HEK293T (cell line): ENCODE data around the gene TMEM150B.

Experiments
- CTCF ChIA-PET: fragments of 350-600 bp; formaldehyde crosslinking; extraction: SDS; loops from one replicate; lab custom pipeline; 2021; ENCODE audit warnings: antibody characterized with exemption, inconsistent platforms; lab: Yijun Ruan, JAX
- POLR2A ChIA-PET: fragments of 350-600 bp; formaldehyde crosslinking; extraction: SDS; loops from one replicate; lab custom pipeline; 2020; ENCODE audit warnings: antibody characterized with exemption, inconsistent platforms; lab: Yijun Ruan, JAX
- DNase-seq: peaks from one replicate; pipeline ENCODE4 v3.0.0; 2012; ENCODE audit warnings: mixed read lengths; ENCODE audit errors: extremely low spot score
- ARNT ChIP-seq: fragments of 450-650 bp; IDR thresholded peaks from 2 replicates; pipeline ENCODE4 v1.6.1; 2017; ENCODE audit warnings: mild to moderate bottlenecking
- BHLHE40 ChIP-seq: fragments of 450-650 bp; IDR thresholded peaks from 2 replicates; pipeline ENCODE4 v1.6.1; 2016; ENCODE audit warnings: mild to moderate bottlenecking, moderate library complexity, borderline replicate concordance
- CTBP1 ChIP-seq: fragments of 450-650 bp; IDR thresholded peaks from 2 replicates; pipeline ENCODE4 v1.6.1; 2016; ENCODE audit warnings: borderline replicate concordance
- ELF4 ChIP-seq: fragments of 450-650 bp; IDR thresholded peaks from 2 replicates; pipeline ENCODE4 v1.6.1; 2017; ENCODE audit warnings: antibody characterized with exemption
- FOXA1 ChIP-seq: fragments of 450-650 bp; IDR thresholded peaks from 2 replicates; pipeline ENCODE4 v1.6.1; 2016; ENCODE audit warnings: mild to moderate bottlenecking
- FOXK2 ChIP-seq: fragments of 450-650 bp; IDR thresholded peaks from 2 replicates; pipeline ENCODE4 v1.6.1; 2016; ENCODE audit warnings: mild to moderate bottlenecking
- FOXM1 ChIP-seq: fragments of 450-650 bp; IDR thresholded peaks from 2 replicates; pipeline ENCODE4 v1.6.1; 2017; ENCODE audit warnings: mild to moderate bottlenecking, borderline replicate concordance
- HDGF ChIP-seq: fragments of 450-650 bp; IDR thresholded peaks from 2 replicates; pipeline ENCODE4 v1.6.1; 2017; ENCODE audit warnings: antibody characterized with exemption, borderline replicate concordance
- L3MBTL2 ChIP-seq: fragments of 450-650 bp; conservative IDR thresholded peaks from 2 replicates; pipeline ENCODE4 v1.6.1; 2016; ENCODE audit warnings: mild to moderate bottlenecking
- LEF1 ChIP-seq: fragments of 450-650 bp; IDR thresholded peaks from 2 replicates; pipeline ENCODE4 v1.6.1; 2017; ENCODE audit warnings: mild to moderate bottlenecking, borderline replicate concordance
- NFRKB ChIP-seq: fragments of 450-650 bp; IDR thresholded peaks from 2 replicates; pipeline ENCODE4 v1.6.1; 2016; ENCODE audit warnings: mild to moderate bottlenecking, moderate library complexity
- SP1 ChIP-seq: fragments of 450-650 bp; IDR thresholded peaks from 2 replicates; pipeline ENCODE4 v1.6.1; 2017
- SUZ12 ChIP-seq: fragments of 450-650 bp; IDR thresholded peaks from 2 replicates; pipeline ENCODE4 v1.6.1; 2016; ENCODE audit warnings: mild to moderate bottlenecking
- TARDBP ChIP-seq: fragments of 450-650 bp; IDR thresholded peaks from 2 replicates; pipeline ENCODE4 v1.6.1; 2016
- ZNF384 ChIP-seq: fragments of 450-650 bp; IDR thresholded peaks from 2 replicates; pipeline ENCODE4 v1.6.1; 2016
- TF ChIP-seq, protein P1 (sequence below): fragments of 450-650 bp; IDR thresholded peaks from 2 replicates; pipeline ENCODE4 v1.6.1; 2016

Gene TMEM150B

DNA sequence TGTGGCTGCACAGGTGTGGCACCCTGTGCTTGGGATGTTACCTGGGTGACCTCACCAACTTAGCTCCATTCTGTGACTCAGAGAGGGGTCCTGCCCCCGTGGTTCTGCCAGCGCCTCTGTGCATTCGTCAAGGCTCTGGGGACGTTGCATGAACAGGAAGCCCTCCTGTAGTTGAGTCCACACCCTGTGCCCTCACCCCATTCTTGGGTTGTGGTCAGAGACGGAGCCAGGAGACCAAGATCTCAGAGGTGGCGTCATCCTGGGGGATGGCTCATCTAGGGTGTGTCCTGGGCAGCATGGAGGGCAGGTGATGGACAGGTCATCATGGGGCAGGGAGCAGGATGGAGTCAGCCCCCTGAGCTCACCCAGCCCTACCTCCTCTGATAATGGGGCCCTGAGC lies 26.9 kb upstream of the TMEM150B start:
- CTCF ChIA-PET = no interaction called here
- TF ChIP-seq ELF4 = no peak
- no peak for TF ChIP-seq FOXA1
- no peak for TF ChIP-seq ARNT
- TF ChIP-seq HDGF = no peak
- TF ChIP-seq FOXK2 = no peak
- no peak for TF ChIP-seq LEF1
- TF ChIP-seq CTBP1 = no peak
- TF ChIP-seq BHLHE40 = no peak
- TF ChIP-seq NFRKB = no peak
- TF ChIP-seq TARDBP = no peak
- no peak for TF ChIP-seq SP1
- TF ChIP-seq, protein P1, sequence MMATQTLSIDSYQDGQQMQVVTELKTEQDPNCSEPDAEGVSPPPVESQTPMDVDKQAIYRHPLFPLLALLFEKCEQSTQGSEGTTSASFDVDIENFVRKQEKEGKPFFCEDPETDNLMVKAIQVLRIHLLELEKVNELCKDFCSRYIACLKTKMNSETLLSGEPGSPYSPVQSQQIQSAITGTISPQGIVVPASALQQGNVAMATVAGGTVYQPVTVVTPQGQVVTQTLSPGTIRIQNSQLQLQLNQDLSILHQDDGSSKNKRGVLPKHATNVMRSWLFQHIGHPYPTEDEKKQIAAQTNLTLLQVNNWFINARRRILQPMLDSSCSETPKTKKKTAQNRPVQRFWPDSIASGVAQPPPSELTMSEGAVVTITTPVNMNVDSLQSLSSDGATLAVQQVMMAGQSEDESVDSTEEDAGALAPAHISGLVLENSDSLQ = no peak
- TF ChIP-seq ZNF384 = no peak
- no peak for TF ChIP-seq SUZ12
- TF ChIP-seq FOXM1 = no peak
- no peak for TF ChIP-seq L3MBTL2
- DNase-seq = no peak
- POLR2A ChIA-PET = interaction anchor here (2.0 kb wide), 1 partner anchor 11 kb away, joined by 5 read pairs; no protein-coding TSS in a partner anchor

DNA sequence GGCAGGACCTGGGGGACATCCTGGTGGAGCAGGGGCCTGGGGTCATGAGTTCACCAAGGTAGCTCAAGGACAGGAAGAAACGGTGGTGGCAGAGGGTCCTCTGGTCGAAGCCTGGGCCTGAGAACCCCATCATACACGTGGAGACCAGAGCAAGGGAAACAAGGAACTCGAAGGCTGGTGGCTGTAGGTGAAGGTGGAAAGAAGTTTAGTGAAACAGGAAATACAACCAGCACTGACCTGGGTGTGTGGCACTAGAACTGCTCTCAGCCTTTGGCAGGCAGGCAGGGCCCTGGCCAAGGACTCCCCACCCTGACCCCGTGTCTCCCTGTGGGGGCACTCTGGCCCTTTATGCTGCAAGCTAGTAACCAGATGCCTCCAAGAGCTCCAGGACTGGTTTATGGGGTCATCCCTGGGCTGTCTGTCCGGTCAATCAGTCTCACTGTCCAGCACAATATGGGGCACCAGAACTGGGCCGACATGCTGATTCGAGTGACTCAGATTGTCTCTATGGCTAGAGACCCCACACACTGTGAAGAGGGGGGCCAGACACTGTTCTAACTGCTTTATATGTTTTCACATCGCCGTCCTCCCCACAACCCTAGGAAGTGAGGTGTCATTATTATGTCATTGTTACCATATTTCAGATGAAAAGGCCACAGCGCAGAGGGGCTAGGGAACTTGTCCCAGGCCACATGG lies 25.6 kb upstream of the TMEM150B start:
- no peak for DNase-seq
- no peak for TF ChIP-seq FOXK2
- CTCF ChIA-PET = no interaction called here
- POLR2A ChIA-PET = interaction anchor here (0.6 to 3.7 kb wide), 3 partner anchors 12 to 87 kb away, joined by 3 to 27 read pairs (median 3); partner anchors contain the start of gene KMT5C

DNA sequence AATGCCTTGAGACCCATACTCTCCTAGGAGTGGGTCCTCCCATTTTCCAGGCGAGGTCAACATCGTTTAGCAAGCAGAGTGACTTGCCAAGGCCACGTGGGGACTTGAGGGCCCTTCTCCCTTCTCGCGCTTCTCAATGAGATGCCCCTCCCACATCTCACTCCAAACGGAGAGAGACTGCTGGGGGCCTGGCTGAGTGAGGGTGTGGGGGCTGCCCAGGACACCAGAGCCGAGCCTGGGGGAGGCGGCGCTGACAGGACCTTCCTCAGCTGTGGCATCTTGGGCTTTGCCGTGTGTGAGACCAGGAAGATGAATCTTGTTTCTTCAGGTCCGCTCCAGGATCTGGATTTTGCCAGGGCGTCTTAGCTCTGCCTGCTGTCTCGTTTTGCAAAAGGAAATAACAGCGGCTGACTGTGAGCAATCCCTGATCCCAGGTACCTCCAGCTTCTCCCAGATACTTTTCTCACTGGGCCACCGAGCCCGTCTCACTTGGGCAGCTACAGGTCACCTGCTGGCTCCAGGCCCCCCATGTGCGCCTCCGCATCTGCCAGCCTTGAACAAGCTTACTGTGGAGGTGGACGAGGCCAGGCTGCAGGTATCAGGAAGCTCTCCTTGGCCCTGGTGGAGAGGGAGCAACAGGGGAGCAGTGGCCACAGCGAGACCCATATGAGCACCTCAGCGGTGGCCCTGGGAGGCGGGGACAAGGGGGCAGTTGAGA lies 23.3 kb upstream of the TMEM150B start:
- ChIA-PET CTCF (interaction anchor here (0.5 to 1.4 kb wide), 3 partner anchors 23 to 305 kb away, joined by 3 to 4 read pairs (median 3); no protein-coding TSS in a partner anchor), POLR2A (interaction anchor here (1.2 to 3.7 kb wide), 4 partner anchors 10 to 59 kb away, joined by 5 to 27 read pairs (median 6); partner anchors contain the start of genes KMT5C, TMEM238 and UBE2S)
- TF ChIP-seq, protein P1 = no peak; the same call in 1 of the 2 replicates
- TF ChIP-seq L3MBTL2 = peak; percentile 35; the same call in 1 of the 2 replicates
- no peak for DNase-seq

DNA sequence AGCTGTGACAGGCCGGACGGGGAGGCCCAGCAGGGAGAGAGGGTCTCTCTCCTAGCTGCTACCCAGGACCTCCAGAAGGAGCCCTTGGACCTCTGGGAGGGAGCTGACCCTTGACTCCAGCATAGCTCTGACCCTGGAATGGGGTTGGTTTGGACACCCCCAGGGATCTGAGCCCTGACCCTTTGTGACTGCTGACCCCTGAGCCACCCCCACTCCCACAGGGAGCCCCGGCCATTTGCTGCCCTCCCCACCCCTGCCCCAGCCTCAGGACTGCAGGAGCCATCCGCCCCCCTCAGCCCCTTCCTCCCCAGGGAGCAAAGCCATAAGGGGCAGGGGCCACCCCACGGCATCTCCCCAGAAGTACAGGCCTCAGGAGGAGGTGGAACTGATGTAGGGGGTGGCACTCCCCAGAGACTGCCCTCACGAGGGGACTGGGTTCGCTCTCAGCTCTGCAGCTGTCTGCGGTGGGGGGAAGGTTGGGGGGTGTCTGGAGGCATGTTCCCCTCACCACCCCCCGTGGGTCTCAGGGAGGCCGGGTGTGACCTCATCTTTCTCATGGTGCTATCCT lies 22.4 kb upstream of the TMEM150B start:
- ChIA-PET CTCF (no interaction called here), POLR2A (interaction anchor here (0.6 to 3.7 kb wide), 5 partner anchors 9 to 88 kb away, joined by 3 to 27 read pairs (median 6); partner anchors contain the start of genes KMT5C and UBE2S)

DNA sequence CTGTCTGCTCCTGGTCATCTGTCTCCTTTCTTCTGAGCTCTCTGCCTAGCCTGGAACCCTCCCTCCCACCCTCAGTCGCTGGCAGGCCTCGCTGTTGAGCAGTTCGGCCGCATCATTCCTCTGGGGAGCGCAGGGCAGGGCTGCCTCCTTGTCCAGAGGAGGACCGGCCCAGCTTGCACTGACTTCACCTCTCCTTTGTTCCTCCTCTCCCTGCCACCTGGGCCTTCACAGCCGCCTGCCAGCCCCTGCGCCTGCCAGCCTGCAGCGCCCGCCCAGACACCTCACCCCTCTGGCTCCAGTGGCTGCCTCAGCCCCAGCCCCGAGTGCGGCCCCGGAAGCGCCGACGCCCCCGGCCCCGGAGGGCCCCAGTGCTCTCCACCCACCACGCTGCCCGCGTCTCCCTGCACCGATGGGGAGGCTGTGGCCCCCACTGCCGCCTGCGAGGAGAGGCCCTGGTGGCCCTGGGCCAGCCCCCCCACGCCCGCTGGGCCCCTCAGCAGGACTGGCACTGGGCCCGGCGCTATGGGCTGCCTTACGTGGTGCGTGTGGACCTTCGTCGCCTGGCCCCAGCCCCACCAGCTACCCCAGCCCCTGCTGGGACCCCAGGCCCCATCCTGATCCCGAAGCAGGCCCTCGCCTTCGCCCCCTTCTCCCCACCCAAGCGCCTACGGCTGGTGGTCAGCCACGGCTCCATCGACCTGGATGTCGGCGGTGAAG lies 21.7 kb upstream of the TMEM150B start:
- CTCF ChIA-PET = no interaction called here
- TF ChIP-seq NFRKB (no peak), LEF1 (no peak), ZNF384 (no peak), TARDBP (no peak), L3MBTL2 (no peak), SP1 (no peak), FOXK2 (no peak), ARNT (no peak), FOXA1 (no peak), HDGF (no peak), BHLHE40 (no peak), CTBP1 (no peak), FOXM1 (no peak), ELF4 (no peak), SUZ12 (no peak)
- TF ChIP-seq, protein P1 = no peak
- POLR2A ChIA-PET = interaction anchor here (0.6 to 1.8 kb wide), 4 partner anchors 38 to 87 kb away, joined by 3 to 6 read pairs (median 4); partner anchors contain the start of gene UBE2S
- DNase-seq = no peak

More for the DNA sequence above, 22.4 kb upstream of the TMEM150B start:
- DNase-seq = no peak
- TF ChIP-seq SP1 (no peak), ZNF384 (no peak), LEF1 (no peak), HDGF (no peak), SUZ12 (no peak)
